ENCODE results near the gene MICALL2. TPM values are rescaled to one million over a fixed set of nuclear protein-coding genes. Genes with fewer than 3 reads are reported as not detected.

MICALL2 gene
- total RNA-seq, 1 donor from 2014 or later = 14.7 TPM

DNA sequence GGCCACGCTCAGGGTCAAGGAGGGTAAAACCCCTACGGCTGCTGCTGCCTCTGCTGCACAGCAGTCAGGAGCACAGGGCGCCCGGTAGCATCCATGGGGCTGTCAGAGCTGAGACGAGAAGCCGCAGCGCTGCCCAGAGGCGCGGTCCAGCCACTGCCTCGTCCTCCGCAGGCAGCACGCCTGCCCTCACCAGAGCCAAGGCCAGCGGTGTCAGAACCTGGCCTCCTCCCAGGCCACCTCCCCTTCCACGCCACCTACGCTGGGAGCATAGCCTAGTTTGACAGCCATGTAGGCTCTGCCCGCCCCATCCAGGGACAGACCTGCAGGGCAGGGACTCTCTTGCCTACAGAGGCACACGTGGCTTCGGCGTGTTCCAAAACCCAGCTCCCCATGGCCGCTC is 28.7 kb upstream of the MICALL2 start:
- TF ChIP-seq, protein P1, sequence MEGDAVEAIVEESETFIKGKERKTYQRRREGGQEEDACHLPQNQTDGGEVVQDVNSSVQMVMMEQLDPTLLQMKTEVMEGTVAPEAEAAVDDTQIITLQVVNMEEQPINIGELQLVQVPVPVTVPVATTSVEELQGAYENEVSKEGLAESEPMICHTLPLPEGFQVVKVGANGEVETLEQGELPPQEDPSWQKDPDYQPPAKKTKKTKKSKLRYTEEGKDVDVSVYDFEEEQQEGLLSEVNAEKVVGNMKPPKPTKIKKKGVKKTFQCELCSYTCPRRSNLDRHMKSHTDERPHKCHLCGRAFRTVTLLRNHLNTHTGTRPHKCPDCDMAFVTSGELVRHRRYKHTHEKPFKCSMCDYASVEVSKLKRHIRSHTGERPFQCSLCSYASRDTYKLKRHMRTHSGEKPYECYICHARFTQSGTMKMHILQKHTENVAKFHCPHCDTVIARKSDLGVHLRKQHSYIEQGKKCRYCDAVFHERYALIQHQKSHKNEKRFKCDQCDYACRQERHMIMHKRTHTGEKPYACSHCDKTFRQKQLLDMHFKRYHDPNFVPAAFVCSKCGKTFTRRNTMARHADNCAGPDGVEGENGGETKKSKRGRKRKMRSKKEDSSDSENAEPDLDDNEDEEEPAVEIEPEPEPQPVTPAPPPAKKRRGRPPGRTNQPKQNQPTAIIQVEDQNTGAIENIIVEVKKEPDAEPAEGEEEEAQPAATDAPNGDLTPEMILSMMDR (IDR thresholded peaks at IDR 0.05; ENCODE audit: insufficient read depth, low read length, poor library complexity, severe bottlenecking) = no peak
- H3K27me3 ChIP-seq (ENCODE audit: control insufficient read depth, insufficient read depth, low read length) = no peaks in the 10 kb centered on the region
- H3K4me3 ChIP-seq (ENCODE audit: low read depth, low read length) = no peak overlapping the region
- H3K36me3 ChIP-seq (ENCODE audit: control insufficient read depth, insufficient read depth, low read length) = peaks cover 2% of the 10 kb centered on the region
- DNase-seq (ENCODE audit: low read depth) = no peak

DNA sequence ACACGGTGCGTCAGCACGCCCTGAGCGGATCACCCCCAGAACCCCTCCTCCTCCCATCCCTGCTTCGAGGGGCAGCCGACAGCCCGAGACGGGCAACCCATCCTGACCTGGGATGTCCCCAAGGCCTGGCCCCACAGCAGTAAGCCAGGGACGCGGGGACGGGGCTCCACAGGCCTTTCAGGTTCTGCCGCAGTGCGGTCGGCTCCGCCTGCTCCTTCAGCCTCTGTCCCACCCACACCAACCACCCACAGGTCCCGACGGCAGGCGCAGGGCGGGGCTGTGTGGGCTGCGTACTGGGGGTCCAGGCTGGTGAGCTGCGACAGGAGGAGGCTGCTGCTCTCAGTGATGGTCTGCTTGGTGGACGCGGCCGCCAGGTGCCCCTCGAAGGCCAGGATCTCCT is 28.2 kb upstream of the MICALL2 start:
- Histone ChIP-seq H3K27me3 (ENCODE audit: control insufficient read depth, insufficient read depth, low read length) (no peaks in the 10 kb centered on the region), H3K36me3 (ENCODE audit: control insufficient read depth, insufficient read depth, low read length) (peaks cover 2% of the 10 kb centered on the region), H3K4me3 (ENCODE audit: low read depth, low read length) (no peak overlapping the region)
- TF ChIP-seq, protein P1 (IDR thresholded peaks at IDR 0.05; ENCODE audit: insufficient read depth, low read length, poor library complexity, severe bottlenecking) = no peak
- no peak for DNase-seq (ENCODE audit: low read depth)

DNA sequence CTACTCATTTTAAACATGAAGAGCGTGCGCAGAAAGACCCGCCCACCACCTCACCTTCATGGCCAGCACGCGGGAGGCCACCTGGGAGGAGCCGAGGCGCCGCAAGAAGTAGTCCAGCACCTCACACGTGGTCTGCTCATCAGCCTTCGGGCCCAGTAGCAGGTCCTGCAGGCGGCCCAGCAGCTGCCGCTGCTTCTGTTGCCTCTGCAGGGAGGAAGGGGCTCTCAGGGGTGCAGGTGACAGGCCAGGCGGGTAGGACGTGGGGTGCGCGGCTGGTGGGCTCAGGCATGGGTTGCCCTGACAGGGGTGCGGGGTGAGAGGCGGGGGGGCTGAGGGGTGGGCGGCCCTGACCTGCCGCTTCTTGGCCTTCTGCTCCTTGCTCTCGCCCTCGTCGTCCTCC is 27.3 kb upstream of the MICALL2 start:
- no peaks in the 10 kb centered on the region for H3K27me3 ChIP-seq (ENCODE audit: control insufficient read depth, insufficient read depth, low read length)
- H3K36me3 ChIP-seq (ENCODE audit: control insufficient read depth, insufficient read depth, low read length) = peaks cover 2% of the 10 kb centered on the region
- H3K4me3 ChIP-seq (ENCODE audit: low read depth, low read length) = no peak overlapping the region
- DNase-seq (ENCODE audit: low read depth) = no peak
- TF ChIP-seq, protein P1 (IDR thresholded peaks at IDR 0.05; ENCODE audit: insufficient read depth, low read length, poor library complexity, severe bottlenecking) = no peak

DNA sequence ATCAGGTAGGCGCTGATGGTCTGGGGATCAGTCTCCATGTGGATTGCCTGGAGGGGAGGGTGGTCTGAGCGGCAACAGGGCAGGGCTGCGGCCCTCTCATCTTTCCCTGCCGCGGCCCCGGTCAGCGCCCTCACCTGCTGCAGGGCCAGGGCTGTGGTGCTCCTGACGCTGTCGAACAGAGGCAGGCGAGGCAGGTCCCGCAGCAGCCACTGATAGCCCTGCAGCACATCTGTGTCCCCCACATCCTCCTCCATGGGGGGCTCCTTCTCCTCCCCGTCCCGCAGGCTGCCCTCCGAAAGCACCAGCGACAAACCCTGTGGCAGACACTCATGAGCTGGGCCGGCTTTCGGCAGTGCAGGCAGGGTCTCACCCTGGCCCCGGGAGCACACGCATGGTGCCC is 25.9 kb upstream of the MICALL2 start:
- peaks cover 2% of the 10 kb centered on the region for H3K36me3 ChIP-seq (ENCODE audit: control insufficient read depth, insufficient read depth, low read length)
- no peaks in the 10 kb centered on the region for H3K27me3 ChIP-seq (ENCODE audit: control insufficient read depth, insufficient read depth, low read length)
- TF ChIP-seq, protein P1 (IDR thresholded peaks at IDR 0.05; ENCODE audit: insufficient read depth, low read length, poor library complexity, severe bottlenecking) = no peak
- H3K4me3 ChIP-seq (ENCODE audit: low read depth, low read length) = no peak overlapping the region
- no peak for DNase-seq (ENCODE audit: low read depth)

DNA sequence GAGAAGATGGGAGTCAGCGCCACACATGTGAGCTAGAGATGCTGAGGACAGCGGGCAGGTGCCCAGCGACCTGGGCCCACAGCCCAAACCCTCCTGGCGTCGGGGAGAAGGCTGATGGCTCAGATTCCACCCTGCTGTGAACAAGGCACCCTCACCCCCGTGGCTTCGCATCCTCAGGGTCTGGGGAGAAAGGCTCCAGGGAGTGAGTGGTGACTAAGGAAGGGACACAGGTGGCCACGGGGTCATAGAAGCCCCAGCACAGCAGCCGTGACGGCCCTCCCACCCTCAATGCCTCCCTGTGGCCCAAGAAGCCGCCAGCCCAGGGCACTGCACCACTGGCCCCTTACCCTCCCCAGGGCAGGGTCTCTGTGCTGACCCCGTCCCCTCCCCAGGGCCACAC is 25.3 kb upstream of the MICALL2 start:
- no peak overlapping the region for H3K4me3 ChIP-seq (ENCODE audit: low read depth, low read length)
- peaks cover 2% of the 10 kb centered on the region for H3K36me3 ChIP-seq (ENCODE audit: control insufficient read depth, insufficient read depth, low read length)
- H3K27me3 ChIP-seq (ENCODE audit: control insufficient read depth, insufficient read depth, low read length) = no peaks in the 10 kb centered on the region
- DNase-seq (ENCODE audit: low read depth) = no peak
- TF ChIP-seq, protein P1 (IDR thresholded peaks at IDR 0.05; ENCODE audit: insufficient read depth, low read length, poor library complexity, severe bottlenecking) = no peak

Data from kidney epithelial cell (primary cell).